Liver (tissue), 9 donors: ENCODE data around the gene ATP1B1. TPM values are rescaled to one million over a fixed set of nuclear protein-coding genes. Genes with fewer than 3 reads are reported as not detected.

Experiments
- DNase-seq: peaks from one replicate; pipeline ENCODE4 v3.0.0-alpha.2; 2017; ENCODE audit warnings: low spot score
- H3K27ac ChIP-seq, 2 donors: one replicate each; pipeline ENCODE4 v1.7.0; 2013; ENCODE audit warnings: inconsistent platforms in 2 of 2, low read length in 2 of 2, control low read depth in 1 of 2, low read depth in 1 of 2, mild to moderate bottlenecking in 1 of 2
- H3K27me3 ChIP-seq, 4 donors: one replicate each; pipeline versions ENCODE4 v1.6.1 to v1.7.0; 2013; ENCODE audit warnings: low read length in 3 of 4, inconsistent platforms in 1 of 4, mild to moderate bottlenecking in 1 of 4, moderate library complexity in 1 of 4; ENCODE audit not compliant: control insufficient read depth in 4 of 4, insufficient read depth in 4 of 4
- H3K36me3 ChIP-seq, 4 donors: one replicate each; pipeline versions ENCODE4 v1.6.1 to v1.7.0; 2013; ENCODE audit warnings: low read length in 3 of 4, mild to moderate bottlenecking in 3 of 4, low read depth in 1 of 4, moderate library complexity in 1 of 4; ENCODE audit not compliant: control insufficient read depth in 4 of 4, insufficient read depth in 3 of 4
- H3K4me1 ChIP-seq, 4 donors: one replicate each; pipeline versions ENCODE4 v1.6.1 to v1.7.0; 2013; ENCODE audit warnings: low read length in 3 of 4, mild to moderate bottlenecking in 3 of 4, moderate library complexity in 1 of 4; ENCODE audit not compliant: control insufficient read depth in 4 of 4, insufficient read depth in 4 of 4
- H3K4me3 ChIP-seq, 3 donors: one replicate each; pipeline versions ENCODE4 v1.6.1 to v1.7.0; 2013; ENCODE audit warnings: low read length in 3 of 3, control low read depth in 1 of 3, low read depth in 1 of 3, mild to moderate bottlenecking in 1 of 3
- H3K9ac ChIP-seq, 2 donors: one replicate each; pipeline ENCODE4 v1.7.0; 2013; ENCODE audit warnings: low read length in 2 of 2, mild to moderate bottlenecking in 2 of 2, moderate library complexity in 2 of 2, control low read depth in 1 of 2, low read depth in 1 of 2
- H3K9me3 ChIP-seq, 4 donors: one replicate each; pipeline versions ENCODE4 v1.6.1 to v1.7.0; 2013; ENCODE audit warnings: low read length in 3 of 4; ENCODE audit not compliant: control insufficient read depth in 4 of 4
- ATF3 ChIP-seq: IDR thresholded peaks from 2 replicates; pipeline ENCODE4 v1.6.1; 2016; ENCODE audit warnings: antibody characterized with exemption
- CTCF ChIP-seq: fragments of 150-350 bp; IDR thresholded peaks from 2 replicates; pipeline ENCODE4 v1.5.1; 2017; ENCODE audit warnings: improper control_type of control experiment, low read depth, low read length; ENCODE audit not compliant: missing input control
- EGR1 ChIP-seq, 2 donors: IDR thresholded peaks; 2 replicates each; pipeline ENCODE4 v1.6.1; 2016 to 2018; ENCODE audit warnings: antibody characterized with exemption in 2 of 2, low read depth in 2 of 2
- FOXA1 ChIP-seq: IDR thresholded peaks from 2 replicates; pipeline ENCODE4 v1.6.1; 2016; ENCODE audit warnings: antibody characterized with exemption
- FOXA2 ChIP-seq: IDR thresholded peaks from 2 replicates; pipeline ENCODE4 v1.6.1; 2016; ENCODE audit warnings: antibody characterized with exemption
- GABPA ChIP-seq, 2 donors: IDR thresholded peaks in 1 of 2; conservative IDR thresholded peaks in 1 of 2; 2 replicates each; pipeline ENCODE4 v1.6.1; 2016; ENCODE audit warnings: antibody characterized with exemption in 2 of 2, mild to moderate bottlenecking in 1 of 2, moderate library complexity in 1 of 2
- HNF4A ChIP-seq, 2 donors: conservative IDR thresholded peaks; 2 replicates each; pipeline ENCODE4 v1.6.1; 2016; ENCODE audit warnings: antibody characterized with exemption in 2 of 2, mild to moderate bottlenecking in 2 of 2
- HNF4G ChIP-seq: IDR thresholded peaks from 2 replicates; pipeline ENCODE4 v1.6.1; 2016; ENCODE audit warnings: antibody characterized with exemption
- JUND ChIP-seq, 2 donors: IDR thresholded peaks; 2 replicates each; pipeline ENCODE4 v1.6.1; 2016; ENCODE audit warnings: antibody characterized with exemption in 2 of 2
- MAX ChIP-seq: IDR thresholded peaks from 2 replicates; pipeline ENCODE4 v1.6.1; 2016; ENCODE audit warnings: antibody characterized with exemption
- RAD21 ChIP-seq, 2 donors: IDR thresholded peaks; 2 replicates each; pipeline ENCODE4 v1.6.1; 2016; ENCODE audit warnings: antibody characterized with exemption in 2 of 2, mild to moderate bottlenecking in 2 of 2
- REST ChIP-seq: IDR thresholded peaks from 2 replicates; pipeline ENCODE4 v1.6.1; 2016; ENCODE audit warnings: antibody characterized with exemption, mild to moderate bottlenecking
- RXRA ChIP-seq, 2 donors: IDR thresholded peaks; 2 replicates each; pipeline ENCODE4 v1.6.1; 2017 to 2018; ENCODE audit warnings: antibody characterized with exemption in 2 of 2, mild to moderate bottlenecking in 1 of 2
- SP1 ChIP-seq: IDR thresholded peaks from 2 replicates; pipeline ENCODE4 v1.6.1; 2018; ENCODE audit warnings: antibody characterized with exemption, mild to moderate bottlenecking
- TAF1 ChIP-seq: conservative IDR thresholded peaks from 2 replicates; pipeline ENCODE4 v1.6.1; 2016; ENCODE audit warnings: antibody characterized with exemption, mild to moderate bottlenecking
- YY1 ChIP-seq: IDR thresholded peaks from 2 replicates; pipeline ENCODE4 v1.6.1; 2016; ENCODE audit warnings: antibody characterized with exemption, mild to moderate bottlenecking
- WGBS: extraction: QIAGEN DNeasy Blood & Tissue Kit; methylation state at CpG from one replicate; pipeline ENCODE4 v1.1.7; 2013; 5-methylcytosine and 5-hydroxymethylcytosine counted together
- polyA plus RNA-seq, 2 donors: library from polyadenylated mRNA; stranded (reverse) in 1 of 2; unstranded in 1 of 2; fragments of 200-250 nt in 1 of 2; fragments of >200 nt in 1 of 2; fragmentation: Nextera tagmentation in 1 of 2; extraction: Ambion mirVana in 1 of 2; gene quantifications; one replicate each; pipeline versions ENCODE4 v1.2.1 to v1.2.3, GENCODE V29; 2013 to 2015
- total RNA-seq, 2 donors: library from RNA; depleted of rRNA; stranded (reverse); fragments of >200 nt; gene quantifications; one replicate each; pipeline ENCODE4 v1.2.3, GENCODE V29; 2014
- donor health status: healthy.
- donor health status: healthy.
- donor health status: healthy.
- donor health status: healthy.
- donor health status: healthy.

Gene ATP1B1
- total and polyA plus RNA-seq, 4 donors = 36.1 to 57.0 (median 46.5) TPM

GRCh38 chr1:169072945-169073725, 33.4 kb upstream of the ATP1B1 start:
- H3K4me1 ChIP-seq = peaks cover 0 to 1% (median 0%) of the 10 kb centered on the region in 4 donors
- WGBS = 78% methylated on average over 6 of the region's 6 CpGs
- no peak for TF ChIP-seq FOXA2
- no peak for TF ChIP-seq CTCF
- no peak for TF ChIP-seq RAD21 (IDR thresholded peaks at IDR 0.05)
- no peak for TF ChIP-seq EGR1 (IDR thresholded peaks at IDR 0.05; ENCODE audit: low read depth in 2 of 2)
- no peak for TF ChIP-seq MAX
- no peak for TF ChIP-seq FOXA1
- TF ChIP-seq JUND (IDR thresholded peaks at IDR 0.05) = no peak
- TF ChIP-seq TAF1 = no peak
- TF ChIP-seq SP1 = no peak
- no peak for TF ChIP-seq ATF3
- TF ChIP-seq REST = no peak
- TF ChIP-seq GABPA (IDR thresholded peaks at IDR 0.05 in 1 of 2, conservative IDR thresholded peaks at IDR 0.05 in 1 of 2) = no peak
- TF ChIP-seq HNF4A (conservative IDR thresholded peaks at IDR 0.05) = no peak
- no peak for TF ChIP-seq HNF4G
- no peak for TF ChIP-seq RXRA (IDR thresholded peaks at IDR 0.05)
- H3K27ac ChIP-seq = no peak overlapping the region
- no peak for DNase-seq
- no peak overlapping the region for H3K9ac ChIP-seq
- H3K27me3 ChIP-seq = no peaks in the 10 kb centered on the region
- no peak overlapping the region for H3K4me3 ChIP-seq
- no peaks in the 10 kb centered on the region for H3K36me3 ChIP-seq
- no peaks in the 10 kb centered on the region for H3K9me3 ChIP-seq

- Histone ChIP-seq H3K9ac (no peak overlapping the region), H3K4me1 (peaks cover 1 to 5% (median 4%) of the 10 kb centered on the region in 4 donors), H3K4me3 (no peak overlapping the region), H3K27ac (no peak overlapping the region), H3K36me3 (no peaks in the 10 kb centered on the region), H3K9me3 (no peaks in the 10 kb centered on the region), H3K27me3 (no peaks in the 10 kb centered on the region)
- no peak for DNase-seq
- no peak for TF ChIP-seq GABPA (IDR thresholded peaks at IDR 0.05 in 1 of 2, conservative IDR thresholded peaks at IDR 0.05 in 1 of 2)
- no peak for TF ChIP-seq MAX
- TF ChIP-seq HNF4A (conservative IDR thresholded peaks at IDR 0.05) = no peak
- TF ChIP-seq ATF3 = no peak
- TF ChIP-seq RAD21 (IDR thresholded peaks at IDR 0.05) = peak in 1 of 2 donors; percentile 41
- TF ChIP-seq RXRA (IDR thresholded peaks at IDR 0.05) = peak in 1 of 2 donors; percentile 21
- TF ChIP-seq CTCF = no peak
- peak; percentile 78 for TF ChIP-seq YY1
- no peak for TF ChIP-seq REST
- TF ChIP-seq FOXA2 = peak; percentile 9
- 87% methylated on average over 1 of the region's 1 CpG for WGBS
Measured at GRCh38 chr1:169078163-169078883, 28.2 kb upstream of the ATP1B1 start.
